T-cell (primary cell): ENCODE results near the gene TBC1D24. TPM values are rescaled to one million over a fixed set of nuclear protein-coding genes. Genes with fewer than 3 reads are reported as not detected.
"Not testable (repeated sequence)": the region's sequence is repeated elsewhere in the genome, so short reads cannot be mapped to it uniquely, and the experiment has no call there.

Experiments
- ATAC-seq, 4 experiments: fragments of 200-7000 bp in 3 of 4; fragments of 150-1000 bp in 1 of 4; cut with Tn5 transposase; replicated peaks in 1 of 4; 1 replicate in 3 of 4; 2 replicates in 1 of 4; pipeline ENCODE4 v1.10.0; 2021; ENCODE audit warnings: moderate library complexity in 3 of 4, mild to moderate bottlenecking in 2 of 4, moderate number of reproducible peaks in 1 of 4
- CTCF ChIA-PET, 2 donors: fragments of 300-600 bp; sonication (Branson Sonifier 250); formaldehyde crosslinking; loops; one replicate each; lab custom pipeline; 2022; ENCODE audit warnings: antibody characterized with exemption in 2 of 2; lab: Charles Lee
- POLR2A ChIA-PET, 2 donors: fragments of 300-600 bp; sonication (Branson Sonifier 250); formaldehyde crosslinking; loops; one replicate each; lab custom pipeline; 2022; ENCODE audit warnings: antibody characterized with exemption in 2 of 2; lab: Charles Lee
- DNase-seq, 35 experiments: peaks; one replicate each; pipeline versions ENCODE4 v3.0.0 to v3.0.0-alpha.2; 2013 to 2023
- H3K27ac ChIP-seq: one replicate; pipeline ENCODE4 v1.5.1; 2013; ENCODE audit warnings: low read length
- H3K27me3 ChIP-seq, 2 experiments: replicated peaks in 1 of 2; 1 replicate in 1 of 2; 2 replicates in 1 of 2; pipeline versions ENCODE4 v1.6.1 to v1.7.0; 2013; ENCODE audit warnings: low read length in 1 of 2, mixed read lengths in 1 of 2; ENCODE audit not compliant: control insufficient read depth in 2 of 2, insufficient read depth in 2 of 2; ENCODE audit errors: extremely low read depth in 1 of 2
- H3K36me3 ChIP-seq, 2 donors: 1 replicate in 1 of 2; 2 replicates in 1 of 2; pipeline versions ENCODE4 v1.6.1 to v1.7.0; 2013; ENCODE audit warnings: low read length in 1 of 2; ENCODE audit not compliant: control insufficient read depth in 2 of 2, insufficient read depth in 1 of 2; ENCODE audit errors: extremely low read depth in 1 of 2
- H3K4me1 ChIP-seq, 2 experiments: 1 replicate in 1 of 2; 2 replicates in 1 of 2; pipeline versions ENCODE4 v1.6.1 to v1.7.0; 2013; ENCODE audit warnings: low read length in 2 of 2, mixed read lengths in 1 of 2; ENCODE audit not compliant: insufficient read depth in 2 of 2, control insufficient read depth in 1 of 2; ENCODE audit errors: extremely low read depth in 1 of 2
- H3K4me3 ChIP-seq, 2 donors: 1 replicate in 1 of 2; 2 replicates in 1 of 2; pipeline versions ENCODE4 v1.5.1 to v1.7.0; 2013; ENCODE audit warnings: mild to moderate bottlenecking in 2 of 2, low read length in 1 of 2, moderate library complexity in 1 of 2; ENCODE audit not compliant: control insufficient read depth in 1 of 2; ENCODE audit errors: extremely low read depth in 1 of 2
- H3K9me3 ChIP-seq: 2 replicates; pipeline ENCODE4 v1.7.0; 2013
- H3K27ac Mint-ChIP-seq, 2 donors: one replicate each; pipeline ENCODE4 v1.8.0; 2020 to 2021; ENCODE audit warnings: mild to moderate bottlenecking in 2 of 2, mixed read lengths in 2 of 2
- H3K27me3 Mint-ChIP-seq, 2 donors: one replicate each; pipeline ENCODE4 v1.8.0; 2021 to 2022; ENCODE audit warnings: mixed read lengths in 2 of 2
- H3K36me3 Mint-ChIP-seq: one replicate; pipeline ENCODE4 v1.8.0; 2021; ENCODE audit warnings: mixed read lengths
- H3K4me1 Mint-ChIP-seq, 3 donors: one replicate each; pipeline ENCODE4 v1.8.0; 2020 to 2022; ENCODE audit warnings: mixed read lengths in 3 of 3, mild to moderate bottlenecking in 1 of 3
- H3K4me3 Mint-ChIP-seq, 3 donors: one replicate each; pipeline ENCODE4 v1.8.0; 2020 to 2022; ENCODE audit warnings: mild to moderate bottlenecking in 3 of 3, mixed read lengths in 3 of 3, moderate library complexity in 3 of 3
- H3K9me3 Mint-ChIP-seq, 3 donors: one replicate each; pipeline ENCODE4 v1.8.0; 2020 to 2022; ENCODE audit warnings: mixed read lengths in 3 of 3
- WGBS: methylation state at CpG from one replicate; pipeline ENCODE4 v1.1.5; 2013; ENCODE audit warnings: missing lambda C conversion rate; ENCODE audit not compliant: insufficient coverage; 5-methylcytosine and 5-hydroxymethylcytosine counted together
- total RNA-seq, 35 experiments: library from RNA in 6 of 35; stranded (reverse) in 6 of 35; fragments of 120-200 nt in 1 of 35; gene quantifications; one replicate each; pipeline versions ENCODE4 v1.2.1 to v1.2.4 and lab custom pipeline; 2013 to 2026

TBC1D24 gene
- total RNA-seq, 5 donors from 2014 or later (not counting 1 experiment from before 2014, with no cell fraction given) = 8.3 to 22.2 (median 10.7) TPM

GRCh38 chr16:2539192-2539844 lies 64.4 kb downstream of the TBC1D24 start:
- Mint-ChIP-seq H3K4me1 (peaks cover 36 to 50% (median 49%) of the 10 kb centered on the region in 3 donors), H3K4me3 (peak overlapping the region; percentile 80 to 86 (median 83)), H3K27ac (peak overlapping the region; percentile 52 to 55)
- H3K36me3 Mint-ChIP-seq, H3K4me3 ChIP-seq, H3K9me3 ChIP-seq, H3K36me3 ChIP-seq, CTCF ChIA-PET, H3K27me3 ChIP-seq, POLR2A ChIA-PET, H3K27me3 Mint-ChIP-seq, H3K27ac ChIP-seq, ATAC-seq, H3K9me3 Mint-ChIP-seq: not testable (repeated sequence)
- H3K4me1 ChIP-seq = peaks cover 9 to 44% of the 10 kb centered on the region in 2 experiments
- peak in 1 of 35 experiments; percentile 10 for DNase-seq
- WGBS = 88% methylated on average over 17 of the region's 24 CpGs

GRCh38 chr16:2539845-2540458 lies 65.0 kb downstream of the TBC1D24 start:
- H3K4me3 ChIP-seq, H3K27me3 ChIP-seq, CTCF ChIA-PET, H3K27me3 Mint-ChIP-seq, H3K36me3 ChIP-seq, H3K36me3 Mint-ChIP-seq, H3K27ac Mint-ChIP-seq, H3K9me3 ChIP-seq, H3K27ac ChIP-seq, POLR2A ChIA-PET, ATAC-seq, H3K9me3 Mint-ChIP-seq: not testable (repeated sequence)
- peak overlapping the region; percentile 80 to 86 (median 83) for H3K4me3 Mint-ChIP-seq
- peaks cover 37 to 54% (median 52%) of the 10 kb centered on the region in 3 donors for H3K4me1 Mint-ChIP-seq
- DNase-seq = peak in 7 of 35 experiments; percentile 23 to 42 (median 32)
- peaks cover 9 to 44% of the 10 kb centered on the region in 2 experiments for H3K4me1 ChIP-seq
- 32% methylated on average over 4 of the region's 14 CpGs for WGBS

- H3K9me3 ChIP-seq, H3K9me3 Mint-ChIP-seq, POLR2A ChIA-PET, H3K27me3 Mint-ChIP-seq, H3K27me3 ChIP-seq, ATAC-seq, H3K36me3 Mint-ChIP-seq, H3K27ac ChIP-seq, H3K36me3 ChIP-seq, CTCF ChIA-PET, H3K4me3 ChIP-seq, DNase-seq: not testable (repeated sequence)
- Mint-ChIP-seq H3K27ac (peak overlapping the region; percentile 14 to 48), H3K4me3 (peak overlapping the region in 2 of 3 donors; percentile 6 to 83), H3K4me1 (peaks cover 42 to 58% (median 58%) of the 10 kb centered on the region in 3 donors)
- no CpG with 5 or more reads among the region's 4 CpGs for WGBS
- H3K4me1 ChIP-seq = peaks cover 9 to 44% of the 10 kb centered on the region in 2 experiments
Observed at GRCh38 chr16:2540912-2541311, 66.0 kb downstream of the TBC1D24 start.

- peak overlapping the region in 1 of 2 donors; percentile 46 for H3K27ac Mint-ChIP-seq
- peaks cover 42 to 61% (median 59%) of the 10 kb centered on the region in 3 donors for H3K4me1 Mint-ChIP-seq
- H3K36me3 Mint-ChIP-seq, DNase-seq, CTCF ChIA-PET, H3K9me3 ChIP-seq, H3K9me3 Mint-ChIP-seq, POLR2A ChIA-PET, H3K27me3 Mint-ChIP-seq, ATAC-seq, H3K36me3 ChIP-seq, H3K27ac ChIP-seq, H3K4me3 ChIP-seq, H3K27me3 ChIP-seq: not testable (repeated sequence)
- WGBS = 40% methylated on average over 2 of the region's 6 CpGs
- peaks cover 9 to 41% of the 10 kb centered on the region in 2 experiments for H3K4me1 ChIP-seq
- H3K4me3 Mint-ChIP-seq = peak overlapping the region in 1 of 3 donors; percentile 83
Observed at GRCh38 chr16:2541409-2541808, 66.5 kb downstream of the TBC1D24 start.

GRCh38 chr16:2543771-2544170 lies 68.8 kb downstream of the TBC1D24 start:
- H3K27me3 Mint-ChIP-seq, DNase-seq, H3K27ac ChIP-seq, H3K36me3 ChIP-seq, POLR2A ChIA-PET, H3K4me3 Mint-ChIP-seq, ATAC-seq, H3K9me3 Mint-ChIP-seq, CTCF ChIA-PET, H3K9me3 ChIP-seq, H3K27ac Mint-ChIP-seq, H3K36me3 Mint-ChIP-seq, H3K4me3 ChIP-seq, H3K27me3 ChIP-seq: not testable (repeated sequence)
- peaks cover 33 to 55% (median 51%) of the 10 kb centered on the region in 3 donors for H3K4me1 Mint-ChIP-seq
- WGBS = 100% methylated on average over 4 of the region's 14 CpGs
- H3K4me1 ChIP-seq = peaks cover 5 to 28% of the 10 kb centered on the region in 2 experiments

- H3K27ac ChIP-seq, POLR2A ChIA-PET, H3K27me3 Mint-ChIP-seq, H3K9me3 Mint-ChIP-seq, H3K4me3 ChIP-seq, H3K9me3 ChIP-seq, H3K36me3 Mint-ChIP-seq, CTCF ChIA-PET, H3K4me1 ChIP-seq, ATAC-seq, H3K4me3 Mint-ChIP-seq, H3K4me1 Mint-ChIP-seq, H3K27ac Mint-ChIP-seq, DNase-seq, H3K27me3 ChIP-seq, H3K36me3 ChIP-seq: not testable (repeated sequence)
- WGBS = no CpG with 5 or more reads among the region's 14 CpGs
Observed at GRCh38 chr16:2550283-2550878, 75.5 kb downstream of the TBC1D24 start.
